RCC 7860 (cell line): ENCODE results near the gene GAS2L1.

ENCODE experiments used
- DNase-seq: peaks from one replicate; pipeline ENCODE4 v3.0.0-alpha.2; 2015; ENCODE audit warnings: low spot score
- FAIRE-seq: peaks from 2 replicates; lab custom pipeline; 2012; peaks lifted over from hg19 to GRCh38; lab: Jason Lieb, UNC

GAS2L1 gene

GRCh38 chr22:29308791-29309262, 2.4 kb downstream of the GAS2L1 start:
- DNase-seq (peak; percentile 60), FAIRE-seq (no peak)

DNA sequence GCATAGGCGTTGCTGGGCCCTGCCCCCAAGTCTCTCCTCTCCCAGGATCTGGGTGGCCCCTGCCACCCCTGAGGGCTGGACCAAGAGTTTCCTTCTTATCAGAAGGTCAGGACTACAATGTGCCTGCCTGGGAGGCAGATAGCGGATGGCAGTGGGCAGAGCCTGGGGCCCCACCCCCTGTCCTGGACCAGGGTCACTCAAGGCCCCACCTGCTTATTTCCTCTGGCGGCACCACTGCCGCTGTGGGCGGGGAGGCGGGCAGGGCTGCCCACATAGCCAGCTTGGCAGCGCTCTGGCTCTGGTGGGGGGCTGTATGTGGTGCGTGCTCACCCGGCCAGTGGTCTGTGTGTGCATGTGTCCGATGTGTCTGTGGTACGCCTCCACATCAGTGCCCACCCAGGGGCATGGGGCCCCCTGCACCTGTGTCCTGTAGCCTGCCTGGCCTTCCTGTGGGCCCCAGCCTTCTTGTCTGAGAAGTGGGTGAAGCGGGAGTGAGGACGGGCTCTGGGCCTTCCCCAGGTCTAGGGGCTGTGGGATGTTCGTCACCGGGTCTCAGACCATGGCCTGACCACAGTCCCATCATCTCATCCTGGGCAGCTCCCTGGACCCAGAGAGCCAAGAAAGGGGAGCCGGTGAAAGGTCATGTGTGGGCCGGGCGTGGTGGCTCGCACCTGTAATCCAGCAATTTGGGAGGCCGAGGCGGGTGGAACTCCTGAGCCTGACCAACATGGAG, 3.0 kb downstream of the GAS2L1 start:
- no peak for FAIRE-seq
- DNase-seq, result no peak

DNA sequence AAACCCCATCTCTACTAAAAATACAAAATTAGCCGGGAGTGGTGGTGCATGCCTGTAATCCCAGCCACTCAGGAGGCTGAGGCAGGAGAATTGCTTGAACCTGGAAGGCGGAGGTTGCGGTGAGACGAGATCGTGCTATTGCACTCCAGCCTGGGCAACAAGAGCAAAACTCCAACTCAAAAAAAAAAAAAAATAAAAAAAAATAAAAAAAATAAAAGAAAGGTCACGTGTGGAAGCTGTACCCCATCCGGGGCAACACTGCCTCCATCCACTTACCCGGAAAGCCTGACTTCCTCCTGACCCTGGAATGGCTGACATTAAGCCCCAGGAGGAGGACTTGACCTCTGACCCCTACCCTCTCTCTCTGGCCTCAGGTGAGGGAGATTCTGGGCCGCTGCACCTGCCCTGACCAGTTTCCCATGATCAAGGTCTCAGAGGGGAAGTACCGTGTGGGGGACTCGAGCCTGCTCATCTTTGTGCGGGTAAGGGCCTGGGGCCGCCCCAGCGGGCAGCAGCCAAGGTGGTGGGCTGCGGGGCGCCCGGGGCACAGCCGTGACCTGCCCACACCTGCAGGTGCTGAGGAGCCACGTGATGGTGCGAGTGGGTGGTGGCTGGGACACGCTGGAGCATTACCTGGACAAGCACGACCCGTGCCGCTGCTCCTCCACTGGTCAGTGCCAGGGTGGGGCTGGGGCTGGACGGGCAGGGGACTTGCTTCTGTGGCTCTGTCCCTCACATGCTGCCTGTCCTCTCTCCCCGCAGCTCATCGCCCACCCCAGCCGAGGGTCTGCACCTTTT, 3.8 kb downstream of the GAS2L1 start:
- FAIRE-seq (no peak), DNase-seq (no peak)

GRCh38 chr22:29310863-29311339, 4.5 kb downstream of the GAS2L1 start:
- FAIRE-seq (peak; percentile 78), DNase-seq (peak; percentile 90)

DNA sequence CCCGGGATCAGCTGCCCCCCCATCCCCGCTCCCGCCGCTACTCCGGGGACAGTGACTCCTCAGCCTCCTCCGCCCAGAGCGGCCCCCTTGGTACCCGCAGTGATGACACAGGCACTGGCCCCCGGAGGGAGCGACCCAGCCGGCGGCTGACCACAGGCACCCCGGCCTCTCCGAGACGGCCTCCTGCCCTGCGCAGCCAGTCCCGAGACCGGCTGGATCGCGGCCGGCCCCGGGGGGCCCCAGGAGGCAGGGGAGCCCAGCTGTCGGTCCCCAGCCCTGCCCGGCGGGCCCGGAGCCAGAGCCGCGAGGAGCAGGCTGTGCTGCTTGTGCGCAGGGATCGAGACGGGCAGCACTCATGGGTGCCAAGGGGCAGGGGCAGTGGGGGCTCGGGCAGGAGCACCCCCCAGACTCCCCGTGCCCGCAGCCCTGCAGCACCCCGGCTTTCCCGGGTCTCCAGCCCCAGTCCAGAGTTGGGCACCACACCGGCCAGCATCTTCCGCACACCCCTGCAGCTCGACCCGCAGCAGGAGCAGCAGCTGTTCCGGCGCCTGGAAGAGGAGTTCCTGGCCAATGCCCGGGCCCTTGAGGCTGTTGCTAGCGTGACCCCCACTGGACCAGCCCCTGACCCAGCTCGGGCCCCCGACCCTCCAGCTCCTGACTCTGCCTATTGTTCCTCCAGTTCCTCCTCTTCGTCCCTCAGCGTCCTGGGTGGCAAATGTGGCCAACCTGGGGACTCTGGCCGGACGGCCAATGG, 5.2 kb downstream of the GAS2L1 start:
- FAIRE-seq (no peak), DNase-seq (no peak)

- FAIRE-seq, result no peak
- DNase-seq, result no peak
Observed at GRCh38 chr22:29312218-29313125, 6.0 kb downstream of the GAS2L1 start.

DNA sequence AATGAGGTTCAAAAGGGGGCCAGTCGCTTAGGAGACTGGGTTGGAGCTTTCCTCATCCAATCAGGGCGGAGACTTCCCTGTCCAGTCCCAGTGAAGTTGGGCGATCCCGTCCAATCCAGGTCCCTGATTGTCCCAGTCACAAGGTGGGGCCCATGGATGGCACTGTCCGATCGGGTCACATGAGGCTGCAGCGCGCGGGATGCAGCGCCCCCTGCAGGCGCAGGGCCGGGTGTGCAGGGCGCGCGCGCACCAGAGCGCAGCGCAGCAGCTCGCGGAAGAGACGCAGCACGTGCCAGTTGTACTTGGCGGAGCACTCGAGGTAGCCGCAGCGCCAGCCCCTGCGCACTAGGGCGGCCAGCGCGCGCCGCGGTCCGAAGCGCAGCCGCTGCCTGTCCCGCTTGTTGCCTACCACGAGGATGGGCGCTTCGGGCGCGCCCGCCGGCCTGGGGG, 6.7 kb downstream of the GAS2L1 start:
- FAIRE-seq, result no peak
- no peak for DNase-seq

DNA sequence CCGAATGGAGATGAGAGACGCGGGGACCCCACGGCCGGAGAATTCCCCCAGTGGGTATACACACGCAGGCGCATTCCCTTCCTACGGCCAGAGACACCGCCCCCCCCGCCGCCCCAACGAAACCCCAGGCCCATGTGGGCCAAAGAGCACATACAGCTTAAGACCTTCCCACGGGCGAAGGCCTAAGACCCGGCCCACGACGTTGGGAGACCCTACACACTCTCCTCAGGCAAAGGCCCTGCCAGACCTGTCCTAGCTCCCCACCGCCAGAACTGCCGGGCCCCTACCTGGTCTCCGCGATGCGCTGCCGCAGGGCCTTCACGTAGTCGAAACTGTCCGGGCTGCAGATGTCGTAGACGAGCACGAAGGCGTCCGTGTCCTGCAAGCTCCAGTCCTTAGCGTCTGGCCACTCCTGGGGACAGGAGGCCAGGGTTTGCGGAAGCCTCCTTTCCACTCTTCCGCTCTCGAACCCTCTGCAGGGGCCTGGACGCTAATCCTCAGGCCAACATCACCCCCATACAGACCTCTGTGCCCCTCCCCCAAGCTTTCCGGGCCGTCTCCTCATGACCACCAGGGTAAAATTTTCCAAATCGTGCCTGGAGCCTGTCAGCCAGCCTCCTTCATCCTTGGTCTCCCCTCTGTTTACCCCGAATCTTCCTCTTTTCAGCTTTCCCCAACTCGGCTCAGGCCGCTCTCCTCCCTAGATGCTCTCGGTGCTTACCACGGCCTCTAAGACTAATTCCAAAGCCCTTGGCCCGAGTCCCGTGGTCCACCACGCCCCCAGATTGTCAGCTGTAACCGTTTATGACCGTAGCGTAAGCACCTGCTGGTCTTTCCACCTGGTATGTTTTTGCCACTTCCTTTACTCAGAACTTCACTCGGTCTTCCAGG, 7.4 kb downstream of the GAS2L1 start:
- FAIRE-seq, result no peak
- DNase-seq, result no peak

GRCh38 chr22:29314537-29315285, 8.3 kb downstream of the GAS2L1 start:
- no peak for FAIRE-seq

GRCh38 chr22:29315286-29316140, 9.1 kb downstream of the GAS2L1 start, which contains the start of gene RASL10A:
Gene RASL10A, minus strand, starts transcription at chr22:29315697. Its CDS starts 451 bp downstream, at chr22:29315246.
- FAIRE-seq (no peak), DNase-seq (no peak)

More at GRCh38 chr22:29314537-29315285, 8.3 kb downstream of the GAS2L1 start:
- DNase-seq, result no peak

DNA sequence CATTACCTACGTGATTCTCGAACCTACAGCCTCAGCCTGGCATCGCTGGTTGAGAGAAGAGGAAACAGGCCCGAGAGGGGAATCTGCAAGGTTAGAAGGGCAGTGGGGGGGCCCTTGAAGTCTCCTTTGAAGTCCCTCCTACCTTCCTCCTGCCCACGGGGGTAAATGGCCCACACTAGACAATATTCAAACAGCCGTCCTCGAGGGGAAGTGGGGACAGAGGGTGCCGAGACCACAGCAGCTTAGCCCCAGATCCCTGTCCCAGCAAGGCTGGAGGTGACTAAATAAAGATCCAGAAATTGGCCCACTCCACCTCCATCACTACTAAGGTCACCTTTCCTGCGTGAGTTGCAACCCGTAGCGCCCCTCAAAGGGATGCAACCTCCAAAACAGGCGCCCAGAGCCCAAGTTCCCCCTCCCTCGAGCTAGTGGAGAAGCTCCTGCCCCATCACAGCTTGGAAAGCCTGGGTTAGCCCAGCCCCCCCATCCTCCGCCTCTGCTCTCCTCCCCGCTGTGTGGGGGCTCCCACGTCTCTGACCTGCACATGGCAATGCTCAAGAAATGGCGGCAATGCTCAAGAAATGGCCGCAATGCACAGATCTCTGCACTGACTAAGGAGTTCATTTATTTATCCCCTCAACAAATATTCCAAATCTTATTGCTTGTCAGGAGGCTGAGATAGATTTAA, 9.8 kb downstream of the GAS2L1 start:
- FAIRE-seq (no peak), DNase-seq (no peak)

DNA sequence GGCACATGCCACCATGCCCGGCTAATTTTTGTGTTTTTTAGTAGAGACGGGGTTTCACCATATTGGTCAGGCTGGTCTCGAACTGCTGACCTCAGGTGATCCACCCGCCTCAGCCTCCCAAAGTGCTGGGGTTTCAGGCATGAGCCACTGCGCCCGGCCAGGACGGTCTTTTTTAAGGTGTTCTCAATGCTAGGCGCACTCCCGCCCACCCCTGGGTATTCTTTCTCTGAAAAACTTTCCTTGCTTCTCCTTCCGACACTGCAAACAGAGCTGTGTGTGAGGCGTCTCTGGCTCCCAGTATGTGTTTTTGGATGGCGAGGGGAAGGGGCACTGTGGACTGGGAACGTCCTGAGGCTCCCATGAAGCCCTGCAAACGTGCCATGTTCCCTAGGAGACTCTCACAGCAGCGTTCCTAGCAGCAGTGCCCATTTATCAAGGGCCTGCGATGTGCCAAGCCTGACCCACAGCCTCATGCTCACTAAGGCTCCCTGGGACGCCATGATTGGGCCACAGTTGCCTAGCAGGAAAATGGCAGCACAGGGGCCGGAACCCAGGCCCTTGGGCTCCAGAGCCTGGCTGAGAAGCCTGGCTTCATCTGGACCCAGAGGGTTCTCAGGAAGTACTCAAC, 11.5 kb downstream of the GAS2L1 start:
- DNase-seq (no peak), FAIRE-seq (no peak)

DNA sequence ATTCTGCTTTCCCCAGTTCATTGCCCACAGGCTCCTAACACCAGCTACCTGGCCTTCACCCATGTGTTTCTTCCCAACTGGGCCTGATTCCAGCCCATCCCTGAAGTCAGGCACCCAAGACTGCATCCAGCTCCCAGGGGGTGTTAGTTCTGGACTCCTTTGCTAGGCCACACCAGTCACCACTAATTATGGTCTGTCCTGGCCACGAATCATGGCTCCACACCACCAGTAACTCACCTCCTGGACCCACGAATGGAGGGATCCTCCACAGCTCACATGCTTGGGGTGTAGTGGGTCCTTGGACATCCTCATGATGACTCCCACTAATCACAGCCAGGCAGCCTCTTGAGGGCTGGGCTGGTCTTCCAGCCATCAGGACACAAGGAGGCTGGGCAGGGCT, 12.6 kb downstream of the GAS2L1 start:
- DNase-seq (no peak), FAIRE-seq (no peak)

GRCh38 chr22:29320546-29320945, 14.1 kb downstream of the GAS2L1 start:
- FAIRE-seq (no peak), DNase-seq (no peak)

- DNase-seq, result no peak
- FAIRE-seq, result no peak
Observed at GRCh38 chr22:29323641-29324040, 17.2 kb downstream of the GAS2L1 start.

DNA sequence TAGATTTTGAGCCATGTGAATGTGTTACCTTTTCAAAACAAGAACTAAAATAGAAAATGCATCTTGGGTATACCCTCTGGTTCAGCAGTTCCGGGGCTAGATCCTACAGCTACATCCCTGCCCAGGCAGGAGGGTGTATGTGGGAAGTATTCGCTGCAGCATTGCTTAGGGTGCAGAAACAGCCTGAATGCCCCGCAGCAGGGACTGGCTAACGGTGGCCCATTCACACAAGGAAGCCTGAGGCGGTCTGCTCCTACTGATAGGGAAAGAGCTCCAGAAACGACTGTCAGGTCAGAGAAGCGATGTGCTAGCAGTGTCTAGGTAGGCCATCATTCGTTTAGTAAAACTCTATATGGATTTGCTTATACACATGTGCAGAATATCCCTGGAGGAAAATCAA, 18.9 kb downstream of the GAS2L1 start:
- DNase-seq, result no peak
- FAIRE-seq, result no peak
